ENCODE measurements around the gene RAD51B. TPM values are rescaled to one million over a fixed set of nuclear protein-coding genes. Genes with fewer than 3 reads are reported as not detected.
A peak's percentile ranks its signal among the peaks of the same experiment; 100 is the strongest.
"Not testable (repeated sequence)": the region's sequence is repeated elsewhere in the genome, so short reads cannot be mapped to it uniquely, and the experiment has no call there.

Gene RAD51B
- total RNA-seq, 1 donor from 2014 or later = 5.3 TPM

DNA sequence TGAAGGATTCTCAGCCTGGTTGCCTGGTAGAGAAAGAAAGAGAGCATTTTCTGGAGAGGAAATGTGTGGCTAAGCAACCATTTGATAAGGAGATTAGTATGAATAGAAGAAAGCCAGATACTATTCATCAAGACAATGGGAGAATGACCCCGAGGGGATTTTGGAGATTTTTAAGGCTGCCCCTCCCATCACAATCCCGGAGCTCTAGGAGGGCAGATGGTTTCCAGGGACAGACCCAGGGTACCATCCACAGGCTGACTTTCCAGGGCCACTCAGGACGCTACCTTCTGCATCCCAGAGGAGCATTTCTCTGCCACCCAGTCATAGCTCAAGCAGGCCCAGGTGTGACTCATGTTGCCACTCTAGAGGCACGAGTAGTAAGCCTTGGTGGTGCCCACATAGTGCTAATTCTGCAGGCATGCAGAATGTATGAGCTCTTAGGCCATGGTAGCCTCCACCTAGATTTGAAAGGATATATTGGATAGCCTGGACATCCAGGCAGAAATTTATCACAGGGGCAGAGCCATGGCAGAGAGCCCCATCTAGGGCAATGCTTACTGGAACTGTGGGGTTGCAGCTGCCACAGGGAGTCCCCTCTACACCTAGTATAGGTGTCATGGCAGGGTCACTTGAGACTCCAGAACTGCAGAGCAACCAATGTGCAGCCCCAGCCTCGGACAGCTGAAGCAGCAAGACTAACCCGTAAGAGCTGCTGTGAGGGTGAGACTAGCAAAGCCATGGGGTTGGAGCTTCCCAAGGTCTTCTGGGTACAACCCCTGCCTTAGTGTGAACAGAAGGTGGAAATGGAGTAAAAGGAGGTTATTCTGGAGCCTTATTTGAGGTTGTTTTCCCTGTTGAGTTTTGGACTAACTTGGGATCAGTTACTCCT is 607.3 kb downstream of the RAD51B start:
- FAIRE-seq (no peak), DNase-seq (ENCODE audit: low spot score in 2 of 2) (no peak)

GRCh38 chr14:68427550-68427890 is 607.9 kb downstream of the RAD51B start:
- DNase-seq (ENCODE audit: low spot score in 2 of 2) (no peak), FAIRE-seq (no peak)

DNA sequence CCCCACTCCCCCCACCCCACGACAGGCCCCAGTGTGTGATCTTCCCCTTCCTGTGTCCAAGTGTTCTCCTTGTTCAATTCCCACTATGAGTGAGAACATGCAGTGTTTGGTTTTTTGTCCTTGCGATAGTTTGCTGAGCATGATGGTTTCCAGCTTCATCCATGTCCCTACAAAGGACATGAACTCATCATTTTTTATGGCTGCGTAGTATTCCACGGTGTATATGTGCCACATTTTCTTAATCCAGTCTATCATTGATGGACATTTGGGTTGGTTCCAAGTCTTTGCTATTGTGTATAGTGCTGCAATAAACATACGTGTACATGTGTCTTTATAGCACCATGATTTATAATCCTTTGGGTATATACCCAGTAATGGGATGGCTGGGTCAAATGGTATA is 609.3 kb downstream of the RAD51B start:
- FAIRE-seq; DNase-seq (ENCODE audit: low spot score in 2 of 2): not testable (repeated sequence)

DNA sequence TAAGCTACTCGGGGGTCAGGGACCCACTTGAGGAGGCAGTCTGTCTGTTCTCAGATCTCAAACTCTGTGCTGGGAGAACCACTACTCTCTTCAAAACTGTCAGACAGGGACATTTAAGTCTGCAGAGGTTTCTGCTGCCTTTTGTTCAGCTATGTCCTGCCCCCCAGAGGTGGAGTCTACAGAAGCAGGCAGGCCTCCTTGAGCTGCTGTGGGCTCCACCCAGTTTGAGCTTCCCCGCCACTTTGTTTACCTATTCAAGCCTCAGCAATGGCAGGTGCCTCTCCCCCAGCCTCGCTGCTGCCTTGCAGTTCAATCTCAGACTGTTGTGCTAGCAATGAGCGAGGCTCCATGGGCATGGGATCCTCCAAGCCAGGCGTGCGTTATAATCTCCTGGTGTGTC is 614.6 kb downstream of the RAD51B start:
- DNase-seq (ENCODE audit: low spot score in 2 of 2) = not testable (repeated sequence)

GRCh38 chr14:68435631-68436030 is 616.1 kb downstream of the RAD51B start:
- not testable (repeated sequence) for DNase-seq (ENCODE audit: low spot score in 2 of 2); FAIRE-seq

More for the DNA sequence above, 614.6 kb downstream of the RAD51B start:
- FAIRE-seq = not testable (repeated sequence)

GRCh38 chr14:68439676-68440075 is 620.1 kb downstream of the RAD51B start:
- DNase-seq (ENCODE audit: low spot score in 2 of 2) = peak in 1 of 2 donors; percentile 23
- FAIRE-seq = no peak

DNA sequence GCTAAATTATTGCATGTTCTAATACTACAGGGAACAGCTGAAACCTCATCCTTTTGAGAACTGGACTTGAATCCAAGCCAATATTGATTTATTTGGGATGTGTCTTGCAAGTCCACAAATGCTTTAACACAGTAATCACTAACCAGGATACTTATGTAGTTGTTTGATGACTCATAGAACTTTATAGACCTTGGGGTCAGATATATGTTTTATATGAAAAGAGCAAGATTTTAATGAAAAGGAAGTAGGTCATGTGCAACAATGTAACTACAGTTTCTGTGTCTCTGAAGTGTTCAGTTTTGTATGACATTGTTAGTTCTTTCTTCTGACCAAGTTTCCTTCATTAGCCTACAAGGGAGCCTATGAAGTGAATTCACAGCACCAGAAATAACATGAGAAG is 621.2 kb downstream of the RAD51B start:
- FAIRE-seq = no peak
- no peak for DNase-seq (ENCODE audit: low spot score in 2 of 2)

DNA sequence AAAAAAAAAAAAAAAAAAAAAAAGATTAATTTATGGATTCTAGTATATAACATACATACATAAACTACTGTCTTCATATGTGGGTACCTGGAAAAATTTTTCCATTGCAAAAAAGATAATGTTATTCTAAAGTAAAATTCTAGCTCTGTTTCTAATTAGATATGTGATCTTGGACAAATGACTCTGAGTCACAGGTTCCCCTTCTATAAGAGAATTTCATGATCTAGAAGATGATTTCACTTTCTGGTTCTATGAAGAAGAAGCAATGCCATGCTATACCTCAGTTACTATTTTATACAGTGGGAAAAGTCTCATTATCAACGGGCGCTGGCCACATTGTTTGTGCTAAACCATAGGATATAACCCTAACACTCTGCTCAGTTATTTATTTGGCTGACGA is 622.0 kb downstream of the RAD51B start:
- DNase-seq (ENCODE audit: low spot score in 2 of 2) = no peak
- FAIRE-seq = no peak

DNA sequence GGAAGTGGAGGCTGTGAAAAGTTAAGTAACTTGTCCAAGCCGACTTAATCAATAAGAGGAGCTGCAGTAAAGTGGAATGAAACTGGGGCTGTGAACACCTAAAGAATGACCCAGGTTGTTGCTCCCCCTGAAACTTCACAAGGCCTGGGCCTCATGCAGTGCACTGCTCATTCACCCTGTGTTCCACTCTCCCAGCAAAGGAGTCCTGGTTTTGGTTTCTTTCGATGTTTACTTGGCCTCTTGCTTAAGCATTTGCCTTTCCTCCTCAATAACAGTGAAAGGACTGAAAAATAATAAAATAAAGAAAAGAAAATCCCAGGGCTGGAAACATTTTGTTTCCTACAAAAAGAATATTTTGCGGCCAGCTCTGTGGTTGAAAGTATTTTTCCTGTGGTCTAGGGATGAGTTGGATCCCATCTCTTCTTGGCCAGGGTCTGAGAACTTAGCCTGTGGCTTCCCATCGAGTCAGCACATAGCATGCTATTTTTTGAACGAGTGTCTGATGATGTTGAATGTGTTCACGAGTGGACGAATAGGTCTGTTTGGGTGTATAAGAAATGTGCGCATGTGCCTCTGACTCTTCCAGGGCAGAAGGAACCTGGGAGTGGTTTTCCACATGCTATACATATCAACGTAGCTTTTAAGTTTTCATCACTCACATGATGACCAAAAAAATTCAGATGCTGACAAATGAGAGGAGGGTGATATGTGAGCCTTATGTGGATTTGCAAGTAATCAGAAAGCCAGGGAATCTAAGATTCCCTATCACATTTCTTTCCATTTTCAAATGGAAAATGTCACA is 623.5 kb downstream of the RAD51B start:
- DNase-seq (ENCODE audit: low spot score in 2 of 2) = no peak
- no peak for FAIRE-seq

DNA sequence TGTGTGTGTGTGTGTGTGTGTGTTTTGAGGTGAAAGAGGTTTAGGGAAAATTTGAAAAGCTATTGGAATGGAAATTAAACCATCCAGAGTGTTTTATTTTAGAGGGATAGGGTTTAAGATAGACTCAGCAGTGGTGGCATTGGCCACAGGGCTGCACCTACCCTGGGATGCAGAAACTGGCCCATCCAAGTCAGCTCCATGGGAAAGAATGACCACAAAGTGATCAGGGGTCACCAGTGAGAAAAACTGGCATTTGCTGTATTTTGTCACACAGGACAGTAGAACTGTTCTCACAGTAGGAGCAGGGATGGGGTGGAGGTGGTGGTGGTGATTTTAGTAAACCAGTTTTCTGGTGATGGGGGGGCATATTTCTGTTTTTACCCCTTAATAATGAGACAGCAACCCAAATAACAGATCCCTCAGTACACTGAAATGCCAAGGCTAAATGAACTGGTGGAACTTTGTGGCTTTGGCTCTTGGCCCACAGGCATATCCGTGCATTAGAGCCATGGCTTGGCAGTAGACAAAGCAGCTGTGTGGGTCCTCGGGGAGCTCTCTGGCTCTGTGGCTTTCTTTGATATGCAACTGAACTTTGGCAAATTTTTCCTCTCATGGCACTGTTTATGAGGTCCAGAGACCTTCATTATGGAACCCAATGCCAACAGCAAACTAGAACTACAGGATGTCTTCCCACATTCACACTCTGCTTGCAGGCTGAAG is 625.0 kb downstream of the RAD51B start:
- DNase-seq (ENCODE audit: low spot score in 2 of 2) = no peak
- FAIRE-seq = no peak

DNA sequence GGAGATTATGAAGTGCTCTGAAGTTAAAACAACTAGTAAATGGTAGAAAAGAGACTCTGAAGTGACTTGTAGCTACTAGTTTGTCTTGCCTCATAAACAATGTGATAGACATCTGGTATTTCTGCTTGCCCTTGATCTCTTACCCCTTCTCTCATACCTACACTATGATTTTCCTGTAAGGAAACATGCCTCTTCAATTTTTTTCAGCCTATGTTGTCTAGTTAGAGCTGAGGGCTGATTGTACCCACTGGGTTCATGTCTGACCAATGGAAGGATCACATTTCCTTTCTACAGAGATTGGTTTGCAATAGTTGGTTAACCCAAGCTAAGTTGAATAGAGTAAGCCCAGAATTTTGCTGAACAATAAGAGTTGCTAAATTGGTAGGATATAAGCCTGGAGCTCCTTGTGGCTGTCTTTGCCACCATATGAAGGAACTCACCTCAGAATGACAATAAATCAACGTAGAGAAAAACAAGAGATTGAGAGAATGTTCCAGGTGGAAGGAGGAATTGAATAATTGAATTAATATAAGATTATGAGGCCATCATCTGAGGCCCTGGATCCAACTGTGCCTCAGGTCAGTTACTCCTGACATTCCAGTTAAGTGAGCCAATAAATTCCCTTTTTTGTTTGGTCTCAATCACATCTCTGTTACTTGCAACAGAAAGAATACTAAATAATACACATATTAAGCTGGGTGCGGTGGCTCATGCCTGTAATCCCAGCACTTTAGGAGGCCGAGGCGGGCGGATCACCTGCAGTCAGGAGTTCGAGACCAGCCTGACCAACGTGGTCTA is 626.9 kb downstream of the RAD51B start:
- FAIRE-seq (no peak), DNase-seq (ENCODE audit: low spot score in 2 of 2) (no peak)

DNA sequence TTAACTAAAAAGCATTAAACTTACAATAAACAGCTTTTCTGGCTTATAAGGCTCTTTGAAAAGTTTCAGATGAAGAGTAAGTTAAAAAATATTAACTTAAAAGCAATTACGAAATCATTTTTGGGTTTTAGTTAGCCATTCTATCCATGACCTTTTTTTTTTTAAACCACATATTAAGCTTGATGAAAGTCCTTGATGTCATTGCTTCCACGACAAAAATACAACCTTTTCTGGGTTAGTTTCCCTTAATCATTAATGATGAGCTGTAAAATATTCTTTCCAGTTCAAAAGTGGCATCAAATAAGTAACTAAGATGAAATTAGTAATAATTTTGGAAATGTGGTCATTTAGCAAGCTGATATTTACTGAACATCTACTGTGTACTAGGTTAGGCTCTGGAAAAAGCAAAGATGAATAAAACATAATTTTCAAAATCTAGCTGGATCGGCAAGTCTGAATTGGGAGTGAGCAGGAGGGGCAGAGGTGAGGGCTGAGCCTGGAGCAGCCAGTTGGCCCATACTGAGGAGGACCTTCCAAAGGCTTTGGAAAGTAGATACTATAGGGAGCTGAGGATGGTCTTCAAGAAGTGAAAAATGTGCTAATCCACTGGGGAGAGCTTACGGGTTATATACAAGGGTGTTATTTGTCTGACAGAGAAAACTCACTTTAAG is 628.1 kb downstream of the RAD51B start:
- DNase-seq (ENCODE audit: low spot score in 2 of 2) (no peak), FAIRE-seq (no peak)

DNA sequence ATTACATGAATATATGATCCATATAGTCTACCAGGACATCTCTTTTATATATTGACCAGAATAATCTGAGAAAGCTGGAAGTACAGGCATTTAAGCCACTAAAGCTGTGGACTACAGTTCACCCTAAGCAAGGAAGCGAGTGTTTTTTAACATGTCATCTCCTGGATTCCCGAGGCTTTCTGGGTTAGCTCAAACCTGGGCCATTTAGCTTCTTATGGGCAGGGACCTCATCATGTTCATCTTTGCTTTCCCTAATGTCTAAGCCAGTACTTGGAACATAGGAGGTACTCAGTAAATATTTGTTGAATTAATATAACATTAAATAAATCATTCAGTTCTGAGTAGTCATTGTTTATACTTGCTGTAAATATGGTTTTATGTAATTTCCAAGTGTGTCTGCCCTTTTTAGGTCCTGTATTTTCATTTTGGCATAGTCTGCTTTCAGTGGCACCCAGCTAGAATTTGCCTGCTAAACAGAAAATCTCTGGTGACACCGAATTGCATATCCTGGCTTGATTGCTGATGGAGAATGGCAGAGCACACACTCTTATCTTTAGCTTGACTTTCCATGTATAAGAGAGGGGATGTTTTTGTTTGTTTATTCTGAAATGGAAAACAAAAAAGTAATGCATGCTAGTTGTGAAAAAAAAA is 628.8 kb downstream of the RAD51B start:
- no peak for FAIRE-seq
- DNase-seq (ENCODE audit: low spot score in 2 of 2) = no peak

GRCh38 chr14:68449561-68450181 is 630.1 kb downstream of the RAD51B start:
- no peak for FAIRE-seq
- DNase-seq (ENCODE audit: low spot score in 2 of 2) = no peak

GRCh38 chr14:68450391-68451120 is 631.0 kb downstream of the RAD51B start:
- no peak for FAIRE-seq
- DNase-seq (ENCODE audit: low spot score in 2 of 2) = no peak

DNA sequence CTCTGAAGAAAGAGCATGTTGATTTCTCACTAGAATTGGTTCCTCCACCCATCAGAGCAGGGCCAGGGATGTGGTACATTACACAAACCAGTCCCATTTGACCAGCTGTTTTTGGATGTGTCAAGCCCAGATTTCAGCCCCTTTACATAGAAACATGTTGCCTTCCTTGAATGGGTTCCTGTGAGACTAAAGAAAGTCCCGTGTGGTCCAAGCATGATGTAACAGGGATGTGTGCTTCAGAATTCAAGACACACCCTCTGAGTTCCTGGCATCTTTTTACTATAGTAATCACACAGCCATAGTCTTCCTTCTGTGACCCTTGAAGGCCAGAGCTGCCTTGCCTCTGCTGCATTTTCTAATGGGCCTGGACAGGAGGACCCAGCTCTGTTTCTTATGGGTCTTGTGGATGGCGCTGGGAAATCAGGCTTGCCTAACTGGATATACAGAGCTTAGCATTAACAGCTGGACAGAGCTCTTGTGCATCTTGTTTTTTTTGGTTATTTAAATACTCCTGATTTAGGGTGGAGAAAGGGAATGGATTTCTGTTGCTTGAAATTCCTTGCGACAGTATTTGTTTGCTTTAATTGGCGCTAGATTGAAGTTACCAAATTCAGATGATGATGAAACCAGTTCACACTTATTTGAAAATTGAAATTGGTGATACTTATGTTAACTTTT is 632.3 kb downstream of the RAD51B start:
- DNase-seq (ENCODE audit: low spot score in 2 of 2) (no peak), FAIRE-seq (no peak)

- FAIRE-seq (no peak), DNase-seq (ENCODE audit: low spot score in 2 of 2) (no peak)
These were observed 638.7 kb downstream of the RAD51B start for GRCh38 chr14:68458253-68458652.
